H1 (cell line): Measurements from ENCODE around the gene PPY. TPM values are rescaled to one million over a fixed set of nuclear protein-coding genes. Genes with fewer than 3 reads are reported as not detected.

Source experiments
- RNF2 ChIP-seq: fragments of 200-900, 300-1000 bp; sonication (generic); IDR thresholded peaks from 2 replicates; pipeline ENCODE4 v1.7.1; 2016; ENCODE audit warnings: borderline replicate concordance, low read depth, mild to moderate bottlenecking, antibody characterized with exemption, low read length; ENCODE audit not compliant: poor library complexity, severe bottlenecking; ENCODE audit errors: missing control alignments
- polyA plus RNA-seq, 7 experiments: library from polyadenylated mRNA; depleted of rRNA in 3 of 7; stranded (reverse) in 5 of 7; unstranded in 2 of 7; fragments of >200 nt in 5 of 7; fragments of 200-250 nt in 2 of 7; gene quantifications; 1 replicate in 5 of 7; 2 replicates in 1 of 7; 4 replicates in 1 of 7; pipeline versions ENCODE4 v1.2.1 to v1.2.3, GENCODE V29; 2011 to 2013; ENCODE audit warnings: missing spikeins in 2 of 7, mixed read lengths in 2 of 7
- total RNA-seq: library from RNA; stranded (reverse); fragmentation: NEBNext Ultra II Directional; extraction: Animal tissue kit (Norgen Biotek cat#: 25700); gene quantifications from 2 replicates; pipeline ENCODE4 v1.2.1, GENCODE V29; 2021

The PPY gene
- total and polyA plus RNA-seq, 2 of the 8 experiments (the other 6 are each of a cell fraction or from before 2014, with no cell fraction given) = 0.26 TPM; not detected in 1

- TF ChIP-seq RNF2 = no peak
These were observed 36.1 kb downstream of the PPY start (continued) for GRCh38 chr17:43905985-43906852.
